NCI-H187 treated with DMSO at 0.1 percent for 48 hours (cell line): ENCODE data around the gene TUBA3D.
"Not testable (repeated sequence)": the region's sequence is repeated elsewhere in the genome, so short reads cannot be mapped to it uniquely, and the experiment has no call there.

Source experiments
- DNase-seq: peaks from one replicate; lab custom pipeline; 2025; lab: John Stamatoyannopoulos, UW

TUBA3D gene

DNA sequence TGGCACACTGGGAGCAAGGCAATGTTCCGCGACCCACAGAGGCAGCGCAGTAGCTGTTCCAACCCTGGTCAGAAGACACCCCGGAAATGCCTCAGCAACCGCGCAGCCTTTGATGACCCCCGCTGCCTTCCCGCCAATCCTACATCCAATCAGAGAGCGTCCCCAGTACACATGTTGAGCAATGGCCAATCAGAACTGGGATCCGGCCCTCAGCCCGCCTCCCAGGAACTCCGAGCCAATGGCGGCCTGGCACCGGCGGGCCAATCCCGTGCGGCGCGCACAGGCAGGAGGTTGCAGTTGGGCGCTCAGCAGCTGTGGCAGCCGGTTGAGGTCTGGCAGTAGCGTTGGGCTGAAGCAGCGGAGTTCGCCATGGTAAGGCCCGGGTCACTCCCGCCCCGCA, at the start of gene TUBA3D:
TUBA3D (plus strand) TSS at position 289 of the 400 bp plus-strand sequence; CDS start at position 370, 81 bp downstream.
- no peak for DNase-seq

DNA sequence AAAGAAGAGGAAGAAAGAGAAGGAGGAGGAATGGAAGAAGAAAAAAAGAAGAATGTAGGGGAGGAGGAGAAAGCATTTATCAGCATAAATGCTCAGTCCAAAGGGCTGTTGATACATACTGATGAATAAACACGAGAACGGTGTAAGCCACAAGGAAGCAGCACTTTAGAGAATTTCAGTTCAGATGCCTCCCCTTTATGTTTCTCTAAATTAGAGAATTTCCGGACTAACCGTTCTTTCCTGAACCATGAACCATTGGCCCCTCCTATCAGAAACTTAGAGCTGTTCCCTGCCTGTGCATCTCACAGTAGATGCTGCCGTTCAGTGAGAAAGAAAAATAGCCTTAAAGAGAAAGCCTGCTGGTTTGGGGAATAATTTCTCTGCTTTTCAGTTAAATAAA, 49.2 kb upstream of the TUBA3D start:
- DNase-seq: no peak

DNA sequence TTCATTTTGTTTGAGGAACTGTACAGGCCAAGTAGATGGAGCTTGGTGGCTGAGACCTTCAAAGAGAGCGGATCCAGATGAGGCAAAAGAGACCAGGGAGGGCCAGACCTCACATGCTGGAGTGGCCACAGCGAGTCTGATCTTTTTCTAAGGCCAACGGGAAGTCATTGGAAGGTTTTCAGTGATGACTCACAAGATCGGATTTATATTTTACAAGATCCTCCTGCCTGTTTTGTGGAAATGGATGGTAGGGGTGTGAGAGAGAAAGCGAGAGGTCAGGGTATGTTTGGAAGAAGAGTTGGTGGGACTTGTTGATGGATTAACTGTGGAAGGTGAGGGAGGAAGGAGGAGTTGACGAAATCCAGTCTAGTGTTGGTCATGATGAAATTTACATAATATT, 44.6 kb upstream of the TUBA3D start:
- no peak for DNase-seq

DNA sequence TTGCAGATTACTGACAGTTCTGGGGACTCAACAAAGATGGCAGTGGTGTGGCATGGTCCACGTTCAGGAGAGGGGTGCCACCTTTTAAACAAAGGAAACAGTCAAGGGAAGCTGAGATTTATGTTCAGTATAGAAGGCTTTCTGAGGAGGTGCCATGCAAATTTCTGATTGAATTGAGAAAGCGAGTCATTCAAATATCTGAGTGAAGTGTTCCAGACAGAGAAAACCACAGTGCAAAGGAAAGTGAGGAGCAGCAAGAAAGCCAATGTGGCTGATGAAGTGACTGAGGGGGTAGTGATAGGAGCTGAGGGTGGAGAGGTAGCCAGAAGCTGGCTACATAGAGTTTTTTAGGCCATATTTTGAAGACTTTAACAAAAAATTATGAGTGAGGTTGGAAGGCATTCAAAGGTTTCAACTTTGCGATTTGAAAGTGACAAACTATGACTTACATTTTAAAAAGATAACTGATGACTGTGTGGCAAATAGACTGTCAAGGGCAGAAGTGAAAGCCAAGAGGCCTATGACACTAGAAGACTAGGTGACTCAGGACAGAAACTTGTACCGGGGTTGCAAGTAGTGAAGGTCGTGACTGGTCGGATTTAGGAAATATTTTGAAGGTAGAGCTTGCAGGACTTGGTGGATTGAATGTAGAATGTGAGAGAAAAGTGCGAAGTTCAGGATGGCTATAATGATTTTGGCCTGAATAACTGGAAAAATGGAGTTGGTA, 35.0 kb upstream of the TUBA3D start:
- not testable (repeated sequence) for DNase-seq

DNA sequence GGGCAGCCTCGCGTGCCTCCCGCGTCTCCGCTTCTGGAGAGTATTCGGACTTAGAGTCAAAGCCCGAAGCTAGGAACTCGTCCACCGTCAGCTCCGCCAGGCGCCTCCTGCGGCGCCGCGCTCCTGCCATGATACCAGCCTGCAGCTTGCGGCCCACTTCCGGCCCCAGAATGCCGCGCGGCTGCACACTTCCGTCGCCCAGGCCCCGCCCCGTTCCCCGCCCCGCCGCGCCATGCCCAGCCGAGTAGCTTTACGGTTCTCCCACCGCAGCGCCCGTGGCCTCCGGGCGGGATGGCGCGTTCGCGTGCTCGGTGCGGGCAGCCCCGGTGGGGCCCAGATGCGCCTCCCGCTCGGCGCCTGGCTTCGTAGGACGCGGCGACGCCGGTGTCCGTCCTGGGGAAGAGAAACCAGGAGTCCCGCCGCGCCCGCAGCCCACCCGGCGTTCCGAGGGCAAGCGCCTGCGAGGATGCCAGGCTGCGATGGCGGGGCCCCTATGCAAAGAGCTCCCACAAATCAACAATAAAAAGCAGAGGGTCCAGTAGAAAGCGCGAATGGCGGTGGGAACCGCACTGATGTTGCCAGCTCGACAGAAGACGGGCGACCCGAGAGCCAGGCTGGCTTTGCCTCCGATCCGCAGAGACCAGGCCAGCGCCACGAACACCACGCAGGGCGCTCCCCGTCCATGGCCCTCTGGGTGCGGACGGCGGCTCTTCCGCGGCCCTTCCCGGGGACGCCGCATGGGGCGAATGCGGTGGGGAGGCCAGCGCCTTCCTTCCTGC, 31.0 kb upstream of the TUBA3D start:
- not testable (repeated sequence) for DNase-seq

DNA sequence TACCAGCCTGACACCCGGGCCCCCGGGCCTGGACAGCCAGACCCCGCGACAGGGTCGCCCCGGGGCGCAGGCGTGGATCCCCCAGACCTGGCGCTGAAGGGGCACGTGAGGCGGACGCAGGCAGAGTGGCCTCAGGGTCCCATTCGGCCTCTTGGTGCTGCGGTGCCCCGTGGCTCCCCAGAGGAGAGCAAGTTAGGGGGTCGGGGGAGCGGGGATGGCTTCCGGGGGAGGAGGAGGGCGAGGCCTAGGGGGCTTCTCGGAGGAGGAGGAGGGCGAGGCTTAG, 30.5 kb upstream of the TUBA3D start:
- not testable (repeated sequence) for DNase-seq

DNA sequence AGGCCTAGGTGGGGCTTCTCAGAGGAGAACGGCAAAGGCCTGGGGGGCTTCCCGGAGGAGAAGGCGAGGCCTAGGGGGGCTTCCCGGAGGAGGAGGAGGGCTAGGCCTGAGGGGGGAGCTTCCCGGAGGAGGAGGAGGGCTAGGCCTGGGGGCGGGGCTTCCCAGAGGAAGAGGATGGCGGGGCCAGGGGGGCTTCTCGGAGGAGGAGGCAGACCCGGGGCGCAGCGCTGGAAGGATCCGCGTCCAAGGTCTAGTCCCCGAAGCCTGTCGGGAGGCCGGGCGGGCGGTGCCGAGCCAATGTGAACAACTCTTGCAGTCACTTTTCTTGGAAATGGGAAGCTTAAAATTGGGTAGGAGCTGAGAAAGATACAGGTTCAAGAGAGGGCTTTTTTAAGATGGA, 30.0 kb upstream of the TUBA3D start:
- no peak for DNase-seq

DNA sequence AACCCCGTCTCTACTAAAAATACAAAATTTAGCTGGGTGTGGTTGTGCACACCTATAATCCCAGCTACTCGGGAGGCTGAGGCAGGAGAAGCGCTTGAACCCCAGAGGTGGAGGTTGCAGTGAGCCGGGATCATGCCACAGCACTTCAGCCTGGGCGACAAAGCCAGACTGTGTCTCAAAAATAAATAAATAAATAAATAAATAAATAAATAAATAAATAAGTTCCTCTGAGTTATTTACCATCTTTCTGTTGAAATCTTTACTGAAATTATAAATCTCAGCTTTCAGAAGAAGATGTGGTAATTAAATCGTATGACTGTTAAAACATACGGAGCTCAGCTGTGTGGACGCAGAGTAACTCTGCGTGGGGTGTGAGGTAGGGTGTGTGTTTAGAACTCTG, 27.9 kb upstream of the TUBA3D start:
- not testable (repeated sequence) for DNase-seq

DNA sequence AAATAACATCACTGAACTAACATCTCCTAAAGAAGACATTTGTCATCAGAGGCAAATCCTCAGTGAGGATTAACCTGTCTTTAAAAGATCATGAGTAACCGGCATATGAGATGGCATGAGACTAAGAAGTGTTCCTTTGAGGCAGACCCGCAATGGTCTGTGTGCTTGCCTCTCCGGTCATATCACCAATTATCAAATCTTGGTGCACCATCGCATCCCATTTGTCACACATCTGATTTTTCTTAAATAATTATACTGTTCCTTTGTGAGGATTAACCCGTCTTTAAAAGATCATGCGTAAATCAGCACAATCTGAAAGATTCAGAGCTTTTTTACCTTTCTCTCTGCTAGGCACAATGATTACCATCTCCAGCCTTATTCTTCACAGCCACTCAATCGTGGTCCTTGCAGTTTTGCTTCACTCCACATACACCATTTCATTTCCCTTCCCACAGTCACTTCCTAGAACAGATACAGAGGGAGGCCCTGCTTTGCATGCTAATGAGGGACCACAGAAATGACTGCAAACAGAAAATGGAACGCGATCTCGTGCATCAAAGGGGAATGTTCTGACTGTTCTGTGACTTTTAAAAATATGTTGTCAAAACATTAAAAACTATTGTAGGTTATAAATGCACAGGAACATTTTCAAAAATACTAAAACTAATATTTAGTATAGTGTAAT, 24.5 kb upstream of the TUBA3D start:
- DNase-seq: not testable (repeated sequence)

DNA sequence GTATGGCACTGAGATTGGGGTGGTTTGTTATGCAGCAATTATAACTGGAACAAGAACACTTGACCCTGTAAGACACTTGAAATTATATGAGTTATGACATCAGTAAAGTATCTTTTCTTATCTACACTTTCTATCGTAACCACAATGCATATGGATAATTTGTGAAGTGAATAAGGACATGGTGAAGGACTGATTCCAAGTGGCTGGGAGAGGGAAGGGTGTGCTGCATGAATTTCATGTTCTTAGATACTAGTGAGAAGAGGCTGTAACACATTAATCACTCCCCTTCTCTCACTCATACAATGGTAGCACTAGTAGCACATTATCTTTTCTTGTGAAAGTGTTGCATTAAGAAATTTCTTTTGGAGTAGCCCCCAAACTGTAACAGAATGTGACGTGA, 21.0 kb upstream of the TUBA3D start:
- DNase-seq: not testable (repeated sequence)

DNA sequence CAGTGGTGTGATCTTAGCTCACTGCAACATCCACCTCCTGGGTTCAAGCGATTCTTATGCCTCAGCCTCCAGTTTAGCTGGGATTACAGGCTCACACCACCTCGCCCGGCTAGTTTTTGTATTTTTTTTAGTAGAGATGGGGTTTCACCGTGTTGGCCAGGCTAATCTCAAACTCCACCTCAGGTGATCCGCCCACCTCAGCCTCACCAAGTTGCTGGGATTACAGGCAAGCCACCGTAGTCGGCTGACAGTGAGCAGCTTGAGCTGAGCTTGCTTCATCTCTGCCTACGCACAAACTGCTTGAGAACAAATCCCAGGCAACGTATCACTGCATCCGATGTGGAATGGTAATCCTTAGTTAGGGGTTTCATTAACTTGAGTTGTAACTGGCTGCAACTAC, 8.2 kb upstream of the TUBA3D start:
- not testable (repeated sequence) for DNase-seq

DNA sequence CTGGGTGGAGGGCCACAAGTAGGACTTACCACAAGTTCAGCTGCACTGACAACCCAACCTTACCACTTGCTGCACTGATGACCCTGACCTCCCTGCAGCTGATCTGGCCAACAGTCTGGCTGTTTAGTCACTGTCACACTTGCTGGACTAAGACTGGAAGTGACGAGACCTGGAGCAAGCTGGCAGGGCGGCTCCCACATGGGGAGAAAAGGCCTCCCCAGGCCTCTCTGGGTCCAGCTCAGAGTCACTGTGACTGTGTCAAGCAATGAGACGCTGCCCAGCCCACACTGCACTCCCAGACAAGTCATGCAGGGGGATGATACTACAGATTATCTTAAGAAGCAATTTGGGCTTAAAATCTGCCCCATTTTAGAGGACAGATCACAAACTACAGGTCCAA, 5.0 kb upstream of the TUBA3D start:
- DNase-seq: not testable (repeated sequence)

DNA sequence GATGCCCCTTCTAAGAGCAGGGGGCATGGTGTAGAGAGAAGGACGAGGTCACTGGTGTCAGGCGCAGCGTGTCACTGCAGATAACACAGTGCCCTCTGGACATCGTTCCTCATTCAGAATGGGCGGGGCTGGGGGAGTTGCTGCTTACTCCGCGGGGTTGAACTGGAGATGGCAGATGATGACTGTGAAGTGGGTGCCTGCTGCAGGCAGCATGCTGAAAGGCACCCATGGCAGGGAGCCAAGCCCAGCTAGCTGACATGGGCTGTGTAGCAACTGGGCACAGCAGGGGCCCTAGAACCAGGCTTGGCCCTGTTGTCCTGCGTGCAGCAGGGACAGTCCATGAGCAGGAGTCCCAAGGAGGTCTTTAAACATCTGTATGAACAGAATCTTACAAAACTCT, 4.3 kb upstream of the TUBA3D start:
- DNase-seq: not testable (repeated sequence)

DNA sequence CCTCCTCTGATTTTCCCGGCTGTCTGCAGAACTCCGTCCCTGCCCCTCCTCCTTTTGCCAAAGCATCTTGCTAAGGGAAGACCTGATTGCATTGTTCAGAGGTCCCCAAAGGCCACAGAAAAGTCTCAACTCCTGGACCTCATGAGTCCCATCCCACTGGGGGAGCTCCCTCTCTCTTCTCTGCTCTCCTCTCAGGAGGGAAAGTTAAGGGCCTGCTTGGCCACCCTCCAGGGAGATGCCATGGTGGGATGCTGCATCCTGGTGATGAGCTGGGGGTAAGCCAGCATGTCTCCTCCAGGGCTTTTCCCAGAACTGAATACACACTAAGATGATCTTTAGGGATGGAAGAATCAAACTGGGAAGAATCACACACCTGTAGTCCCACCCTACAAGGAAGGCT, 2.7 kb upstream of the TUBA3D start:
- not testable (repeated sequence) for DNase-seq

DNA sequence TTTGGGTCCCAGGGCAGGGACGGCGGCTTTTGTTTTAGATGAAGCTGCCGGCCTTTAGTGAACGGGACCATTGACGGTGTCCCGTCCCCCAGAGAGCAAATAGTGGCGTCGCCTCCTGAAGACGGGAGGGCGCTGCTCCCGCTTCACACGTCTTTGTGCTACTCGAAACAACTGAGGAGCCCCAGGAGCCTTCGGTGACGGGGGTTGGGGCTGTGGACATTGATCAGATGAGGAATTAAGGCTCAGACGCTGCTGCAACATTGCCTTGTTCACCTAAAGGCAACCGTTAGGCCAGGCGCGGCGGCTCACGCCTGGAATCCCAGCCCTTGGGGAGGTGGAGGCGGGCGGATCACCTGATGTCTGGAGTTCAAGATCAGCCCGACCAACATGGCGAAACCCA, 444 bp downstream of the TUBA3D start:
- not testable (repeated sequence) for DNase-seq

DNA sequence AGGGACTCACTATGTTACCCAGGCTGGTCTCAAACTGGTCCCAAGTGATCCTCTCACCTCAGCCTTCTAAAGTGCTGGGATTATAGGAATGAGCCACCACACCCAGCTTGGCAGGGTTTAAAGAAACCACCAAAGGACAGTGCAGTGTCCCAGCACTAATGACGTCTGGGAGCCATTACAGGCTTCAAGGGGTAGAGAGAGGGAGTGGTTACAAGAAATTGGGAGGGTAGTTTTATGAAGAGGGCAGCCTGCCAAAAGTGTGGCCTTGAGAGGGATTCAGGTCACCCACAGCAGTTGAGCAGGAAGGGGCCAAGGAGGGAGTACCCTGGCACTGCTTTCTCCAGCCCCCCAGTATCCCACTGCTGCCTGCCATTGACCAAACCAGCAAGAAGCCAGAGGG, 1.3 kb downstream of the TUBA3D start:
- DNase-seq: not testable (repeated sequence)

DNA sequence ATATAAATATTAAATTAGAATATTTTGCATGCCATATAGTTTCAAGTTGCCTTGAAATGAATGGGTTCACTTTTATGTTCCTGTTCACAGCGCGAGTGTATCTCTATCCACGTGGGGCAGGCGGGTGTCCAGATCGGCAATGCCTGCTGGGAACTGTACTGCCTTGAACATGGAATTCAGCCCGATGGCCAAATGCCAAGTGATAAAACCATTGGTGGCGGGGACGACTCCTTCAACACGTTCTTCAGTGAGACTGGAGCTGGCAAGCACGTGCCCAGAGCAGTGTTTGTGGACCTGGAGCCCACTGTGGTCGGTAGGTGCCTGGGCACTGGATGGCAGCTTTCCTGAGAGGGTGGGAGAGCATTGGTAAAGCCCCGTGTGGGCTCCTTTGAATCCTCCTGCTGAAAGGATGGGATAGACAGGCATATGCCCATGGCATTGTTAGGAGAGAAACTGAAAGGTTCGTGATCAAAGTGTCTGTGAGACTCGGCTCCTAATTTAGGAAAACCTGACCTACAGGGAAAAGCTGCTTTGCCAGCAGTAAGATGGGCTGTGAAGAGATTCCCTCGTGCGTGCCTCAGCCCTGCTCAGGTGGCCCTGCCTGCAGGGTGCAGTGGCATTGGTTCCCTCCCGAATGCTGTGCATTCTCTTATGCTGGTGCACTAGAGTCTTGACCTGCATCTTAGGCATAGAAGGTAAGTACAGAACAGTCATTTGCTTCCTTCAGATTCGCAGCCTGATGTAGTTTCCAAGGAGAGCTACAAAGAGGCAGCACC, 2.3 kb downstream of the TUBA3D start:
- not testable (repeated sequence) for DNase-seq

DNA sequence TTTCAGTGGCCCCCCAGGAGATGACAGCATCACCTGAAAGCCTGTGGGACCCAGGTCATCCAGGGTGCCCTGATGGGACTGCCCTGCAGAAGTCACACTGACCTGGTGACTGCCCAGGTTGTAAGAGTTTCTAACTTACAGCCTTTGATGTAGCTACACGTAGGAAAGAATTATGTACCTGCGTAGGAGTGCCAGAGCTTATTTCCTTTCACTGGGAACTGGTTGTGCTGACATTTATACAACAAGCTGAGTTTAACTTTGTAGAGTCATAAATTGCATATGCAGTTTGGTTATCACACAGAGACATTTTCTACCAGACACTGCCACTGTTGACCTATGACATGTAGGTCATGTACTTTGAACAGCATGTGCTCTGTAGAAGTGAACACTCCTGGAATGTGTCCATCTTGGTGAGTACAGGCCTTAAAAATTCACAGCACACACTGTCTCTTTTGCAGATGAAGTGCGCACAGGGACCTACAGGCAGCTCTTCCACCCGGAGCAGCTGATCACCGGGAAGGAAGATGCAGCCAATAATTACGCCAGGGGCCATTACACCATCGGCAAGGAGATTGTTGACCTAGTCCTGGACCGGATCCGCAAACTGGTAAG, 3.0 kb downstream of the TUBA3D start:
- not testable (repeated sequence) for DNase-seq

DNA sequence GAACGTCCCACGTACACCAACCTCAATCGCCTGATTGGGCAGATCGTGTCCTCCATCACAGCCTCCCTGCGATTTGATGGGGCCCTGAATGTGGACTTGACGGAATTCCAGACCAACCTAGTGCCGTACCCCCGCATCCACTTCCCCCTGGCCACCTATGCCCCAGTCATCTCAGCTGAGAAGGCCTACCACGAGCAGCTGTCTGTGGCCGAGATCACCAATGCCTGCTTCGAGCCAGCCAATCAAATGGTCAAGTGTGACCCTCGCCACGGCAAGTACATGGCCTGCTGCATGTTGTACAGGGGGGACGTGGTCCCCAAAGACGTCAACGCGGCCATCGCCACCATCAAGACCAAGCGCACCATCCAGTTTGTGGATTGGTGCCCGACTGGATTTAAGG, 4.4 kb downstream of the TUBA3D start:
- not testable (repeated sequence) for DNase-seq

DNA sequence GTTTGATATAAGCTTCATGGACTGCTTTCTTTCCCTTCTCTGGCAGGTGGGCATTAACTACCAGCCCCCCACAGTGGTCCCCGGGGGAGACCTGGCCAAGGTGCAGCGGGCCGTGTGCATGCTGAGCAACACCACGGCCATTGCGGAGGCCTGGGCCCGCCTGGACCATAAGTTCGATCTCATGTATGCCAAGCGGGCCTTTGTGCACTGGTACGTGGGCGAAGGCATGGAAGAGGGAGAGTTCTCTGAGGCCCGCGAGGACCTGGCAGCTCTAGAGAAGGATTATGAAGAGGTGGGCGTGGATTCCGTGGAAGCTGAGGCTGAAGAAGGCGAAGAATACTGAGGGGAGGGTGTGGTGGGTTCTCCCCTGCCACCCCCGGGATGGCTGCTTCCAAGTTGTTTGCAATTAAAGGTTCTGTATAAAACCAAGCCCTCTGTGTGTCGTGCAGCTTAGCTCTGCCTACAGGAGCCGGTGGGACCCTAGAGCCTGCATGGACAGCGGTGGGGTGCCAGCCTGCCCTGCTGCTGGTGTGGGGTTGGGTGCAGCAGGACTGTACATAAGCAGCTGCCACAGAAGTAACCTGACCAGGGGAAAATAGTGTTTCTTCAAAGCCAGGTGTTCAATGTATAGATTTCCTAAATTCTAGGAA, 6.7 kb downstream of the TUBA3D start:
- DNase-seq: not testable (repeated sequence)
